ENCODE measurements around the gene SHKBP1. TPM values are rescaled to one million over a fixed set of nuclear protein-coding genes. Genes with fewer than 3 reads are reported as not detected.

The SHKBP1 gene
- total and polyA plus RNA-seq, 9 of the 15 experiments (the other 6 are each of a cell fraction or from before 2014, with no cell fraction given), result 1.2 to 58.1 (median 22.3) TPM

DNA sequence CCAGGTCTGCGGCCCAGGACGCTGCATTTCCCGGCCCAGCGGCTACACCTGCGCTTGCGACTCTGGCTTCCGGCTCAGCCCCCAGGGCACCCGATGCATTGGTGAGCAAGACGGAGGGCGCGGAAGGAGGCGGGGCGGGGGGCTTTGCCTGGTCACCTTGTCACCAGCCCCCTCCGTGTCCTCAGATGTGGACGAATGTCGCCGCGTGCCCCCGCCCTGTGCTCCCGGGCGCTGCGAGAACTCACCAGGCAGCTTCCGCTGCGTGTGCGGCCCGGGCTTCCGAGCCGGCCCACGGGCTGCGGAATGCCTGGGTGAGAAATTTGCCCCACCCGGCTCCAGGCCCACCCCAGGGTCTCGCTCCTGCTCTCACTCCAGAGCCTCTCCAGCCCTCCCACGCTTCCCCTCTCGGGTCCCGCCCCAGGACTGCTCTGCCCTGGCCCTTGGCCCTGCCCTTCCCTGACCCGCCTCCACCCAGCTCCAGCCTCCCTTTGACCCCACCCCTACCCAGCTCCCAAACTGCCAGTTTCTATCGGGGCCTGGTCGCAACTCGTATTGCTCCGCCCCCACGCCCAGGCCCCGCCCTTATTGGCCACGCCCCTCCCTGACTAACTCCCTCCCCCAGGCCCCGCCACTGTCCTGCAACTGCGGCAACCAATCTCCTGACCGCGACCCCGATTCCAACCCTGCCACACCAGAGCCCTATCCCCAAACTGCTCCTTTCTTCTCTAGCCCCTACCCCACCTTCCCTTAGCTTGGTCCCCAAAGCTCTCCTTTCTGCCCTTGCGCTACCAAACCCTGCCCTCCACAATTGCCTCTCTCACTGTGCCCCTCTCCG is 33.1 kb downstream of the SHKBP1 start (continued):
- TF ChIP-seq, protein P1, sequence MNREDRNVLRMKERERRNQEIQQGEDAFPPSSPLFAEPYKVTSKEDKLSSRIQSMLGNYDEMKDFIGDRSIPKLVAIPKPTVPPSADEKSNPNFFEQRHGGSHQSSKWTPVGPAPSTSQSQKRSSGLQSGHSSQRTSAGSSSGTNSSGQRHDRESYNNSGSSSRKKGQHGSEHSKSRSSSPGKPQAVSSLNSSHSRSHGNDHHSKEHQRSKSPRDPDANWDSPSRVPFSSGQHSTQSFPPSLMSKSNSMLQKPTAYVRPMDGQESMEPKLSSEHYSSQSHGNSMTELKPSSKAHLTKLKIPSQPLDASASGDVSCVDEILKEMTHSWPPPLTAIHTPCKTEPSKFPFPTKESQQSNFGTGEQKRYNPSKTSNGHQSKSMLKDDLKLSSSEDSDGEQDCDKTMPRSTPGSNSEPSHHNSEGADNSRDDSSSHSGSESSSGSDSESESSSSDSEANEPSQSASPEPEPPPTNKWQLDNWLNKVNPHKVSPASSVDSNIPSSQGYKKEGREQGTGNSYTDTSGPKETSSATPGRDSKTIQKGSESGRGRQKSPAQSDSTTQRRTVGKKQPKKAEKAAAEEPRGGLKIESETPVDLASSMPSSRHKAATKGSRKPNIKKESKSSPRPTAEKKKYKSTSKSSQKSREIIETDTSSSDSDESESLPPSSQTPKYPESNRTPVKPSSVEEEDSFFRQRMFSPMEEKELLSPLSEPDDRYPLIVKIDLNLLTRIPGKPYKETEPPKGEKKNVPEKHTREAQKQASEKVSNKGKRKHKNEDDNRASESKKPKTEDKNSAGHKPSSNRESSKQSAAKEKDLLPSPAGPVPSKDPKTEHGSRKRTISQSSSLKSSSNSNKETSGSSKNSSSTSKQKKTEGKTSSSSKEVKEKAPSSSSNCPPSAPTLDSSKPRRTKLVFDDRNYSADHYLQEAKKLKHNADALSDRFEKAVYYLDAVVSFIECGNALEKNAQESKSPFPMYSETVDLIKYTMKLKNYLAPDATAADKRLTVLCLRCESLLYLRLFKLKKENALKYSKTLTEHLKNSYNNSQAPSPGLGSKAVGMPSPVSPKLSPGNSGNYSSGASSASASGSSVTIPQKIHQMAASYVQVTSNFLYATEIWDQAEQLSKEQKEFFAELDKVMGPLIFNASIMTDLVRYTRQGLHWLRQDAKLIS (CRISPR knock-in tag; IDR thresholded peaks at IDR 0.05), result 0 out of 2 replicates have a peak, but pooled peaks have one; percentile 11
- 0 out of 2 replicates have a peak, but pooled peaks have one; percentile 26 for TF ChIP-seq ZBED1 (IDR thresholded peaks at IDR 0.05)
- peak; percentile 36; the same call in 1 of the 2 replicates for TF ChIP-seq CHD2 (IDR thresholded peaks at IDR 0.05; ENCODE audit: low read depth, low read length)
- TF ChIP-seq, protein P2, sequence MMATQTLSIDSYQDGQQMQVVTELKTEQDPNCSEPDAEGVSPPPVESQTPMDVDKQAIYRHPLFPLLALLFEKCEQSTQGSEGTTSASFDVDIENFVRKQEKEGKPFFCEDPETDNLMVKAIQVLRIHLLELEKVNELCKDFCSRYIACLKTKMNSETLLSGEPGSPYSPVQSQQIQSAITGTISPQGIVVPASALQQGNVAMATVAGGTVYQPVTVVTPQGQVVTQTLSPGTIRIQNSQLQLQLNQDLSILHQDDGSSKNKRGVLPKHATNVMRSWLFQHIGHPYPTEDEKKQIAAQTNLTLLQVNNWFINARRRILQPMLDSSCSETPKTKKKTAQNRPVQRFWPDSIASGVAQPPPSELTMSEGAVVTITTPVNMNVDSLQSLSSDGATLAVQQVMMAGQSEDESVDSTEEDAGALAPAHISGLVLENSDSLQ (IDR thresholded peaks at IDR 0.05), result peak; percentile 43; the same call in 1 of the 2 replicates
- TF ChIP-seq, protein P3, sequence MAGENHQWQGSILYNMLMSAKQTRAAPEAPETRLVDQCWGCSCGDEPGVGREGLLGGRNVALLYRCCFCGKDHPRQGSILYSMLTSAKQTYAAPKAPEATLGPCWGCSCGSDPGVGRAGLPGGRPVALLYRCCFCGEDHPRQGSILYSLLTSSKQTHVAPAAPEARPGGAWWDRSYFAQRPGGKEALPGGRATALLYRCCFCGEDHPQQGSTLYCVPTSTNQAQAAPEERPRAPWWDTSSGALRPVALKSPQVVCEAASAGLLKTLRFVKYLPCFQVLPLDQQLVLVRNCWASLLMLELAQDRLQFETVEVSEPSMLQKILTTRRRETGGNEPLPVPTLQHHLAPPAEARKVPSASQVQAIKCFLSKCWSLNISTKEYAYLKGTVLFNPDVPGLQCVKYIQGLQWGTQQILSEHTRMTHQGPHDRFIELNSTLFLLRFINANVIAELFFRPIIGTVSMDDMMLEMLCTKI (IDR thresholded peaks at IDR 0.05; ENCODE audit: partially characterized antibody), result no peak
- TF ChIP-seq ETV1 (tag; conservative IDR thresholded peaks at IDR 0.05; ENCODE audit: low read depth), result peak; percentile 28; the same call in 1 of the 2 replicates
- TF ChIP-seq, protein P4, sequence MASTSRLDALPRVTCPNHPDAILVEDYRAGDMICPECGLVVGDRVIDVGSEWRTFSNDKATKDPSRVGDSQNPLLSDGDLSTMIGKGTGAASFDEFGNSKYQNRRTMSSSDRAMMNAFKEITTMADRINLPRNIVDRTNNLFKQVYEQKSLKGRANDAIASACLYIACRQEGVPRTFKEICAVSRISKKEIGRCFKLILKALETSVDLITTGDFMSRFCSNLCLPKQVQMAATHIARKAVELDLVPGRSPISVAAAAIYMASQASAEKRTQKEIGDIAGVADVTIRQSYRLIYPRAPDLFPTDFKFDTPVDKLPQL (IDR thresholded peaks at IDR 0.05; ENCODE audit: extremely low read depth, insufficient read length), result no peak
- TF ChIP-seq NELFE (IDR thresholded peaks at IDR 0.05; ENCODE audit: insufficient read depth, insufficient read length), result no peak
- peak; percentile 99 for TF ChIP-seq HDGF (IDR thresholded peaks at IDR 0.05)
- TF ChIP-seq YY1 (IDR thresholded peaks at IDR 0.05; ENCODE audit: borderline replicate concordance in 1 of 3, control insufficient read depth in 1 of 3, extremely low read depth in 1 of 3, insufficient read depth in 3 of 3, insufficient read length in 1 of 3, insufficient replicate concordance in 2 of 3, low read depth in 1 of 3, low read length in 2 of 3), result peak in 1 of 3 experiments; percentile 23
- TF ChIP-seq, protein P5, sequence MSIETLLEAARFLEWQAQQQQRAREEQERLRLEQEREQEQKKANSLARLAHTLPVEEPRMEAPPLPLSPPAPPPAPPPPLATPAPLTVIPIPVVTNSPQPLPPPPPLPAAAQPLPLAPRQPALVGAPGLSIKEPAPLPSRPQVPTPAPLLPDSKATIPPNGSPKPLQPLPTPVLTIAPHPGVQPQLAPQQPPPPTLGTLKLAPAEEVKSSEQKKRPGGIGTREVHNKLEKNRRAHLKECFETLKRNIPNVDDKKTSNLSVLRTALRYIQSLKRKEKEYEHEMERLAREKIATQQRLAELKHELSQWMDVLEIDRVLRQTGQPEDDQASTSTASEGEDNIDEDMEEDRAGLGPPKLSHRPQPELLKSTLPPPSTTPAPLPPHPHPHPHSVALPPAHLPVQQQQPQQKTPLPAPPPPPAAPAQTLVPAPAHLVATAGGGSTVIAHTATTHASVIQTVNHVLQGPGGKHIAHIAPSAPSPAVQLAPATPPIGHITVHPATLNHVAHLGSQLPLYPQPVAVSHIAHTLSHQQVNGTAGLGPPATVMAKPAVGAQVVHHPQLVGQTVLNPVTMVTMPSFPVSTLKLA (conservative IDR thresholded peaks at IDR 0.05), result peak in 1 of 2 experiments; percentile 48; a peak in 2 of 4 replicates
- TF ChIP-seq ETV5 (CRISPR knock-in tag; IDR thresholded peaks at IDR 0.05; ENCODE audit: low read depth), result 0 out of 2 replicates have a peak, but pooled peaks have one; percentile 43
- TF ChIP-seq, protein P6, sequence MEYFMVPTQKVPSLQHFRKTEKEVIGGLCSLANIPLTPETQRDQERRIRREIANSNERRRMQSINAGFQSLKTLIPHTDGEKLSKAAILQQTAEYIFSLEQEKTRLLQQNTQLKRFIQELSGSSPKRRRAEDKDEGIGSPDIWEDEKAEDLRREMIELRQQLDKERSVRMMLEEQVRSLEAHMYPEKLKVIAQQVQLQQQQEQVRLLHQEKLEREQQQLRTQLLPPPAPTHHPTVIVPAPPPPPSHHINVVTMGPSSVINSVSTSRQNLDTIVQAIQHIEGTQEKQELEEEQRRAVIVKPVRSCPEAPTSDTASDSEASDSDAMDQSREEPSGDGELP (CRISPR knock-in tag; IDR thresholded peaks at IDR 0.05; ENCODE audit: borderline replicate concordance), result peak; percentile 50; the same call in 1 of the 2 replicates
- TF ChIP-seq ARID1B (IDR thresholded peaks at IDR 0.05), result peak; percentile 51; the same call in 1 of the 2 replicates
- 0 out of 2 replicates have a peak, but pooled peaks have one; percentile 9 for TF ChIP-seq KLF16 (IDR thresholded peaks at IDR 0.05)

Data from K562 (cell line).